Dedifferentiated amniotic fluid mesenchymal stem cell (primary cell): ENCODE measurements around the gene BMAL2.

Source experiments
- DNase-seq: peaks from one replicate; pipeline ENCODE4 v3.0.0-alpha.2; 2016; ENCODE audit errors: extremely low spot score

BMAL2 gene

DNA sequence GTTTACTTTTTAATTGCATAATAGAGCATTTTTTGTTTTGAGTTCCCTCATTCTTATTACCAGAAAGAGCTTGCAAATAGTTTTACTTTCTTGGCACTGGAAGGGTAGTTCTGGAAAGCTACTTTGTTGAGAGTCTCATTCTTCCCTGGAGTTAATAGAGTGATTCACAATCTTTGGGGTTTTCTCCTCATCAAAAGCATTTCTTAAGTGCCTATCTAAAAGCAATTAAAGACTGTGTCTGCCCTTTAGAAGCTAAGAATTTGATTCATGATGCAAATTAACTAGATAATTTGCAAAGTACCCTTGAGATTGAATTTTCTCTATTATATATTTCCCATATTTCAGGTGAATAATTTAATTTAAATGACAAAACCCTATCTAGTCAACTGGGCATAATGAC, 8.1 kb upstream of the BMAL2 start:
- DNase-seq: no peak

GRCh38 chr12:27330846-27331245, 1.8 kb upstream of the BMAL2 start:
- no peak for DNase-seq

DNA sequence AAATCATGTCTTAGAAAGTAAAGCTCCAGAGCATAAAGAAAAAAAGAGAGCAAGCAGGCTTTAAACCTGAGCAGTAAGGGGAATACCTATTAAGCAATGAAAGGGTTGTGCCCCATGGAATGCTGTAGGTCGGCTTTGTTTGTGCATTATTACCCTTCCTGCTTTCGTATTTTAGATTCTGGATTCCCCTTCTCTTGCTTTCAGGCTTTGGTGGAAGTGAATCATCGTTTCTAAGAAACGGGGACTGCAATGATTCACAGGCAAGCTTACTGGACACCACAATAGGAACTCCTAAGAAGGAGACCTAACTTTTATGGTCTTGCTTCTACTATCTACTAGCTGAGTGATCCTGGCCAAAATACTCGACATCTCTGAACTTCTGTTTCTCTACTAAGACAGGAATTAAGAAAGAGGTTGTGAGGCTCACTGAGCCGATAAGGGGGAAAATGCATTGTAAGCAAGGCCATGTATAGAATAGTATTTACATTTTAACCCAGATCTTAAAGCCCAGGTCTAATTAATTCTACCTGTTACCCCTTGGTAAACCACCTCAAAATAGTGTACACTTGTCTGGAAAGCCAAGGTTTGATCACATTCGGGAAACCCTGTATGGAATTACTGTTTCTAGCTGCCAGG, 1.2 kb upstream of the BMAL2 start:
- peak; percentile 70 for DNase-seq

- no peak for DNase-seq
Observed at GRCh38 chr12:27331927-27332324, 710 bp upstream of the BMAL2 start.

GRCh38 chr12:27332407-27332713, 276 bp upstream of the BMAL2 start:
- DNase-seq: no peak

- DNase-seq: no peak
Observed at GRCh38 chr12:27333403-27334009, 870 bp downstream of the BMAL2 start.

DNA sequence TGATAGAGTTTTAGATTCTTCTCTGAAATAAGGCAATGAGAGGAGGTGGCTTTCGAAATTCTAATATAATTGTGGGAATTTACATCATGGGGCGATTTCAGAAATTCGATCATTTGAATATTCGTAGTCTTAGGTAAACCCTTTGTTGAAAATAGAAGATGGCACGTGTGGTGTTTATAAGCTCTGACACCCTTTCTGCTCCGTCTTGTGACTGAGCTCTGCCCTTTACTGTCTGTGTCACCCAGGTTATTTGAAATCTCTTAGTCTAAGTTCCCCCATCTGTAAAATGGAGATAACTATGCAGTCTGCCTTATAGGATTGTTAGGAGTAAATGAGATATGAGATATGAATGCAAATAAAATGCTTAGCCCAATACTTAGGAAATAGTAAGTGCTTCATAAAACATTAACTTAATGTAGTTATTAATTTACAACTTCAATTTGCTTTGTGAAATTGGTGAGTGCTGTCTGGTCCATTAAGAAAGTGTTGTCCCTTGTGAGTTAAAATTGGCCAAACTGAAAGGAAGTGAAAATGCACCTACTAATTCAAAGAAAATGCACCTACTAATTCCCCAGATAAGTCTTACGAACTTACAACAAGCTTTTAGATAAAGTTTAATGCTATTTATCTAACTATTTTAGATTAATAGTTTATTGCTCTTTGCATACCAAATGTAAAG, 1.5 kb downstream of the BMAL2 start:
- no peak for DNase-seq

DNA sequence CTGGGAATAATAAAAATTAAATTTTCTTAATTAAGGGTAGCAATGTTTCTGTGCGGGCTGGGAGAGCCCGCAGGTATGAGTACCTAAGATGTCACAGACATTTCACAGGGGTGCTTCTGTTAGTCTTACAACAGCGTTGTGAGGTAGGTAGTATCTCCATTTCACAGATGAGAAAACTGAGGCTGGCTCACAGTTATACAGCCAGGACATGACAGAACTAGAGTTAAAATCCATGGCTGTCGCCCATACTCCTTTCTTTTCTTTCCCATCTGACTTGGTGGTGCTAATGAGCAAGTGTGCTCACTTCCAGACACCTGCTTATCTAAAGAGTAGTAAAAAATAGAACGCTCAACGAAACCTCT, 2.1 kb downstream of the BMAL2 start:
- DNase-seq: no peak

- no peak for DNase-seq
Observed at GRCh38 chr12:27335364-27336281, 3.0 kb downstream of the BMAL2 start.

DNA sequence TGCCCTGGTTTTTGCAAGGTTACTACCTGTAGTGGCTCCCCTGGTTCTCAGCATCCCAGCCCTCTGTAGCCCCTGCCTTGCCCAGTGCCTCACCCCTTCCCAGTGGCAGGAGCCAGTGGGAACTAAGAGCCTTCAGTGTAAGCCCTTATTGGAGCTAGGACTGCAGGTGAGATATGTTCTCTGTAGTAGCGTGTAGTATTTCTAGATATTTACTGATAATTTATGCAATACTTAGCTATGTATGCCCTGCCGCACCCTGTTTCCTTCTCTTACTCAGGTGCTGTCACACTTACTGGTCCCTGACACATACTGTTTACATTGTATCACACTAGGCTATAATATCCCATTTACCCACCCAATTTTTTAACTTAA, 3.6 kb downstream of the BMAL2 start:
- no peak for DNase-seq

- DNase-seq: no peak
Observed at GRCh38 chr12:27337376-27337775, 4.7 kb downstream of the BMAL2 start.

GRCh38 chr12:27338473-27338872, 5.8 kb downstream of the BMAL2 start:
- DNase-seq: no peak

DNA sequence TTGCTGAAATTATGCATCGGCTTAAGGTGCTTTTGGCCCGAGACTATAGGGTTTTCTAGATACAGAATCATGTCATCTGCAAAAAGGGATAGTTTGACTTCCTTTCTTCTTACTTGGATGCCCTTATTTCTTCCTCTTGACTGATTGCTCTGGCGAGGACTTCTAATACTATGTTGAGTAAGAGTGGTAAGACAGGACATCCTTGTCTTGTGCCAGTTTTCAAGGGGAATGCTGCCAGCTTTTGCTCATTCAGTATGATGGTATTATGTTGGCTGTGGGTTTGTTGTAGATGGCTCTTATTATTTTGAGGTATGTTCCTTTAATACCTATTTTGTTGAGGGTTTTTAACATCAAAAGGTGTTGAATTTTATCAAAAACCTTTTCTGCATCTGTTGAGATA, 8.3 kb downstream of the BMAL2 start:
- no peak for DNase-seq

GRCh38 chr12:27342536-27342935, 9.9 kb downstream of the BMAL2 start:
- DNase-seq: no peak

- peak; percentile 94 for DNase-seq
Observed at GRCh38 chr12:27343255-27344000, 10.8 kb downstream of the BMAL2 start.

GRCh38 chr12:27344246-27344645, 11.6 kb downstream of the BMAL2 start:
- DNase-seq: no peak

- no peak for DNase-seq
Observed at GRCh38 chr12:27344760-27345159, 12.1 kb downstream of the BMAL2 start.

- DNase-seq: no peak
Observed at GRCh38 chr12:27345376-27345775, 12.7 kb downstream of the BMAL2 start.

DNA sequence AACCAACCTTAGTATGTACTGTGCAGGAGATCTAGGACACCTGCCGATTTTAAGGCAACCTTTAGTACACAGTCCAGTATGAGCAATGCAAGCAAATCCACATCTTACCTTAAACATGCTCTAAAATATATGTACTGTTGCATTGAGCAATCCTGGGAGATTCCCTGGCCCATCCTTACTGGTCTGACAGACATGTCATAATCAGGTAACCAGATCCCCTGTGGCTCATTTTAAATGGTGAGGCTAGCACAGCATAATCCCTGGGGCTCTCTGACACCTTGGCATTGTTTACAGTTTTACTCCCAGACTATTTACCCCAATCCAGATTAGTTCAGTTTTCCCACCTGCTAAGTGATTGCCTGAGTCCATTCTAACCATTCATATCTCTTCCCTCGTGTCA, 15.1 kb downstream of the BMAL2 start:
- no peak for DNase-seq

GRCh38 chr12:27351476-27351875, 18.8 kb downstream of the BMAL2 start:
- DNase-seq: no peak

DNA sequence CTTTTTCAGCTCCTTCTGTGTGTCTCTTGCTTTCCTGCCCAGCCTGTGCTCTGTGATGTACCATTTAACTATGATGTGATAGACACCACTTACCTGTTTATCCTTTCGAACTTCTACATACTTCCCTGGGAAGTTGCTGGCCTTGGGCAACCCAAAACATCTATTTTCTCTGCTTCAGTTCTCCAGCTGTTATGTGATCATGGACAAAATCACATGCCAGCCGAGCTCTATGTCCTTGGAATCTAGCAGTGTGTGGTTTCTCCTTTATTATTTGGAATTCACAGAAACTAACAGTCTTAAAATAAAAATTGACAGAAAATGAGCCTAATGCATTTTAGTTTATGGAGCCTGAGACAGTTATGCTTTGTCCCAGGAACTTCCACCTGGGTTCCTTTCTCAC, 22.9 kb downstream of the BMAL2 start:
- DNase-seq: no peak

GRCh38 chr12:27355979-27356378, 23.3 kb downstream of the BMAL2 start:
- no peak for DNase-seq
